HL-60 (cell line): ENCODE measurements around the gene RERG.

Source experiments
- DNase-seq, 2 experiments: peaks; one replicate each; pipeline ENCODE4 v3.0.0-alpha.2; 2010 to 2020; ENCODE audit warnings: low read depth in 1 of 2, low spot score in 1 of 2
- H3K27ac ChIP-seq: fragments of 250-450 bp; sonication (Bioruptor Pico); replicated peaks from 2 replicates; pipeline ENCODE4 v1.5.1; 2020; ENCODE audit warnings: mild to moderate bottlenecking, moderate library complexity
- H3K27me3 ChIP-seq: fragments of 250-450 bp; sonication (Bioruptor Pico); 2 replicates; pipeline ENCODE4 v1.5.1; 2021; ENCODE audit warnings: mild to moderate bottlenecking, moderate library complexity; ENCODE audit not compliant: insufficient read depth, poor library complexity, severe bottlenecking
- H3K4me3 ChIP-seq: replicated peaks from 2 replicates; pipeline ENCODE4 v1.5.1; 2011; ENCODE audit warnings: mild to moderate bottlenecking, control low read depth, low read length; ENCODE audit not compliant: insufficient read depth
- CTCF ChIP-seq: IDR thresholded peaks from one replicate; pipeline ENCODE4 v1.5.1; 2011; ENCODE audit warnings: low read length, control low read depth, inconsistent platforms; ENCODE audit not compliant: insufficient read depth
- GABPA ChIP-seq: IDR thresholded peaks from 2 replicates; pipeline ENCODE4 v1.6.1; 2012; ENCODE audit warnings: low read depth
- POLR2AphosphoS5 ChIP-seq: IDR thresholded peaks from 2 replicates; pipeline ENCODE4 v1.6.1; 2012; ENCODE audit warnings: low read depth
- REST ChIP-seq: IDR thresholded peaks from 2 replicates; pipeline ENCODE4 v1.6.1; 2012; ENCODE audit warnings: low read depth; ENCODE audit not compliant: insufficient replicate concordance
- SPI1 ChIP-seq: IDR thresholded peaks from 2 replicates; pipeline ENCODE4 v1.6.1; 2012; ENCODE audit warnings: low read depth, mild to moderate bottlenecking, borderline replicate concordance

RERG gene

GRCh38 chr12:15222219-15222618 lies 1.0 kb upstream of the RERG start:
- H3K4me3 ChIP-seq = no peak overlapping the region
- no peaks in the 10 kb centered on the region for H3K27me3 ChIP-seq
- TF ChIP-seq POLR2AphosphoS5 (no peak), REST (no peak), SPI1 (no peak), CTCF (no peak), GABPA (no peak)

GRCh38 chr12:15220451-15220850 lies 766 bp downstream of the RERG start:
- no peaks in the 10 kb centered on the region for H3K27me3 ChIP-seq
- H3K4me3 ChIP-seq = no peak overlapping the region
- no peak overlapping the region for H3K27ac ChIP-seq
- no peak for DNase-seq
- no peak for TF ChIP-seq REST
- TF ChIP-seq GABPA = no peak
- TF ChIP-seq CTCF = no peak
- no peak for TF ChIP-seq POLR2AphosphoS5
- TF ChIP-seq SPI1 = no peak

More at GRCh38 chr12:15222219-15222618, 1.0 kb upstream of the RERG start:
- no peak overlapping the region for H3K27ac ChIP-seq
- DNase-seq = no peak

GRCh38 chr12:15218794-15219193 lies 2.4 kb downstream of the RERG start:
- Histone ChIP-seq H3K27ac (no peak overlapping the region), H3K27me3 (no peaks in the 10 kb centered on the region), H3K4me3 (no peak overlapping the region)
- TF ChIP-seq REST (no peak), GABPA (no peak)
- no peak for DNase-seq
